GM23338 (cell line): ENCODE results near the gene HELZ. TPM values are rescaled to one million over a fixed set of nuclear protein-coding genes. Genes with fewer than 3 reads are reported as not detected.

Experiments used
- ATAC-seq: fragments of 200-7000 bp; cut with Tn5 transposase; 3 replicates; pipeline ENCODE4 v1.9.1; 2020
- DNase-seq: peaks from one replicate; pipeline ENCODE4 v3.0.0-alpha.2; 2015; ENCODE audit warnings: low spot score
- H2AFZ ChIP-seq: fragments of 200-600 bp; sonication (generic); 2 replicates; pipeline ENCODE4 v1.8.0; 2016; ENCODE audit warnings: antibody characterized with exemption, mild to moderate bottlenecking, moderate library complexity
- H3F3A ChIP-seq: fragments of 200-600 bp; sonication (generic); replicated peaks from 2 replicates; pipeline ENCODE4 v1.8.0; 2017; ENCODE audit warnings: antibody characterized with exemption, mixed run types, low read depth
- H3K27ac ChIP-seq: fragments of 200-600 bp; sonication (generic); 2 replicates; pipeline ENCODE4 v1.6.1; 2016; ENCODE audit warnings: low read depth
- H3K27me3 ChIP-seq: fragments of 200-600 bp; sonication (generic); 2 replicates; pipeline ENCODE4 v1.8.0; 2016; ENCODE audit warnings: mild to moderate bottlenecking, mixed run types, moderate library complexity; ENCODE audit not compliant: insufficient read depth
- H3K36me3 ChIP-seq: fragments of 200-600 bp; sonication (generic); 2 replicates; pipeline ENCODE4 v1.8.0; 2016; ENCODE audit warnings: mild to moderate bottlenecking; ENCODE audit not compliant: insufficient read depth
- H3K4me1 ChIP-seq: fragments of 200-600 bp; sonication (generic); 2 replicates; pipeline ENCODE4 v1.8.0; 2016; ENCODE audit warnings: mild to moderate bottlenecking, moderate library complexity; ENCODE audit not compliant: insufficient read depth
- H3K4me2 ChIP-seq: fragments of 200-600 bp; sonication (generic); 2 replicates; pipeline ENCODE4 v1.7.1; 2017; ENCODE audit warnings: mixed run types
- H3K4me3 ChIP-seq: fragments of 200-600 bp; sonication (generic); 2 replicates; pipeline ENCODE4 v1.6.1; 2016; ENCODE audit warnings: mixed run types
- H3K79me2 ChIP-seq: fragments of 200-600 bp; sonication (generic); replicated peaks from 2 replicates; pipeline ENCODE4 v1.8.0; 2017; ENCODE audit warnings: mild to moderate bottlenecking; ENCODE audit not compliant: insufficient read depth
- H3K9me2 ChIP-seq: fragments of 200-600 bp; sonication (generic); 2 replicates; pipeline ENCODE4 v1.8.0; 2017; ENCODE audit not compliant: insufficient read depth
- H4K20me1 ChIP-seq: fragments of 200-600 bp; sonication (generic); replicated peaks from 2 replicates; pipeline ENCODE4 v1.8.0; 2017; ENCODE audit warnings: mild to moderate bottlenecking; ENCODE audit not compliant: insufficient read depth
- H3K27ac Mint-ChIP-seq: 2 replicates; pipeline ENCODE4 v1.8.0; 2020; ENCODE audit warnings: inconsistent platforms, mild to moderate bottlenecking, moderate library complexity, mixed read lengths
- H3K27me3 Mint-ChIP-seq: 3 replicates; pipeline ENCODE4 v1.8.0; 2022; ENCODE audit warnings: low read depth, mild to moderate bottlenecking, moderate library complexity, mixed read lengths, inconsistent platforms; ENCODE audit not compliant: insufficient read depth, poor library complexity
- H3K36me3 Mint-ChIP-seq: 3 replicates; pipeline ENCODE4 v1.8.0; 2021; ENCODE audit warnings: low read depth, mild to moderate bottlenecking, inconsistent platforms, moderate library complexity, mixed read lengths
- H3K4me1 Mint-ChIP-seq: 3 replicates; pipeline ENCODE4 v1.8.0; 2020; ENCODE audit warnings: mild to moderate bottlenecking, inconsistent platforms, mixed read lengths
- H3K4me3 Mint-ChIP-seq: 3 replicates; pipeline ENCODE4 v1.8.0; 2021; ENCODE audit warnings: moderate library complexity, mild to moderate bottlenecking, inconsistent platforms, mixed read lengths
- H3K9me3 Mint-ChIP-seq: 3 replicates; pipeline ENCODE4 v1.8.0; 2020; ENCODE audit warnings: moderate library complexity, mild to moderate bottlenecking, inconsistent platforms, mixed read lengths
- CREB1 ChIP-seq: fragments of 250-450 bp; sonication (Bioruptor Pico); IDR thresholded peaks from 2 replicates; pipeline ENCODE4 v1.5.0; 2020; ENCODE audit warnings: low read depth, mild to moderate bottlenecking, moderate library complexity
- ETS1 ChIP-seq: IDR thresholded peaks from 2 replicates; pipeline ENCODE4 v1.6.1; 2016; ENCODE audit warnings: antibody characterized with exemption
- EZH2 ChIP-seq: fragments of 200-600 bp; sonication (generic); IDR thresholded peaks from one replicate; pipeline ENCODE4 v1.8.0; 2017; ENCODE audit warnings: antibody characterized with exemption, mild to moderate bottlenecking, low read depth; ENCODE audit not compliant: unreplicated experiment
- EZH2phosphoT487 ChIP-seq: fragments of 200-600 bp; sonication (generic); IDR thresholded peaks from one replicate; pipeline ENCODE4 v1.8.1; 2018; ENCODE audit warnings: antibody characterized with exemption; ENCODE audit not compliant: unreplicated experiment
- JUNB ChIP-seq: IDR thresholded peaks from one replicate; pipeline ENCODE4 v1.6.1; 2016; ENCODE audit warnings: antibody characterized with exemption; ENCODE audit not compliant: unreplicated experiment
- NANOG ChIP-seq: IDR thresholded peaks from 2 replicates; pipeline ENCODE4 v1.6.1; 2016; ENCODE audit warnings: antibody characterized with exemption, borderline replicate concordance
- POLR2AphosphoS5 ChIP-seq: IDR thresholded peaks from 2 replicates; pipeline ENCODE4 v1.6.1; 2016; ENCODE audit warnings: antibody characterized with exemption, low read depth
- REST ChIP-seq: IDR thresholded peaks from one replicate; pipeline ENCODE4 v1.6.1; 2018; ENCODE audit warnings: antibody characterized with exemption; ENCODE audit not compliant: unreplicated experiment
- STAT1 ChIP-seq: IDR thresholded peaks from one replicate; pipeline ENCODE4 v1.6.1; 2016; ENCODE audit warnings: antibody characterized with exemption; ENCODE audit not compliant: unreplicated experiment
- ZNF114 ChIP-seq: fragments of 250-450 bp; sonication (Bioruptor Pico); IDR thresholded peaks from 2 replicates; pipeline ENCODE4 v1.5.0; 2020; ENCODE audit warnings: mild to moderate bottlenecking, moderate library complexity
- ZNF331 ChIP-seq: fragments of 250-450 bp; sonication (Bioruptor Pico); IDR thresholded peaks from 2 replicates; pipeline ENCODE4 v1.5.0; 2020; ENCODE audit warnings: low read depth, mild to moderate bottlenecking, moderate library complexity
- polyA plus RNA-seq: library from polyadenylated mRNA; unstranded; fragments of >200 nt; fragmentation: Nextera tagmentation; extraction: Ambion mirVana; gene quantifications from 2 replicates; pipeline ENCODE4 v1.2.1, GENCODE V29; 2016
- total RNA-seq: library from RNA; depleted of rRNA; stranded (reverse); fragments of >200 nt; shearing (Covaris generic); gene quantifications from 2 replicates; pipeline ENCODE4 v1.2.3, GENCODE V29; 2014
- TF ChIP-seq, protein P1 (sequence below): fragments of 250-450 bp; sonication (Bioruptor Pico); IDR thresholded peaks from 2 replicates; pipeline ENCODE4 v1.5.0; 2020; ENCODE audit warnings: mild to moderate bottlenecking, moderate library complexity
- TF ChIP-seq, protein P2 (sequence below), 2 experiments: fragments of 200-600 bp in 1 of 2; sonication (generic) in 1 of 2; conservative IDR thresholded peaks; 2 replicates each; pipeline versions ENCODE4 v1.5.1 to v1.6.1; 2016 to 2017; ENCODE audit warnings: antibody characterized with exemption in 2 of 2, low read depth in 2 of 2, mild to moderate bottlenecking in 2 of 2, moderate library complexity in 1 of 2

Gene HELZ
- total and polyA plus RNA-seq, 2 experiments from 2014 or later = 38.9 to 62.0 TPM

- Mint-ChIP-seq H3K4me1 (no peaks in the 10 kb centered on the region), H3K9me3 (no peaks in the 10 kb centered on the region), H3K4me3 (no peak overlapping the region), H3K27ac (no peak overlapping the region), H3K36me3 (no peaks in the 10 kb centered on the region), H3K27me3 (peaks cover 2% of the 10 kb centered on the region)
- Histone ChIP-seq H3K4me3 (no peak overlapping the region), H3K27me3 (no peaks in the 10 kb centered on the region), H3K4me1 (no peaks in the 10 kb centered on the region), H3K9me2 (no peaks in the 10 kb centered on the region), H3K79me2 (no peaks in the 10 kb centered on the region), H2AFZ (no peak overlapping the region), H3K36me3 (no peaks in the 10 kb centered on the region), H3K4me2 (no peak overlapping the region), H3F3A (no peaks in the 10 kb centered on the region), H4K20me1 (no peaks in the 10 kb centered on the region), H3K27ac (no peak overlapping the region)
- ATAC-seq (no peak), DNase-seq (no peak)
- TF ChIP-seq STAT1 (no peak), JUNB (no peak), REST (no peak), ZNF114 (CRISPR knock-in tag) (no peak), ETS1 (no peak), EZH2phosphoT487 (no peak), CREB1 (CRISPR knock-in tag) (no peak), EZH2 (no peak), NANOG (no peak), POLR2AphosphoS5 (no peak), ZNF331 (CRISPR knock-in tag) (no peak)
- TF ChIP-seq, protein P1, sequence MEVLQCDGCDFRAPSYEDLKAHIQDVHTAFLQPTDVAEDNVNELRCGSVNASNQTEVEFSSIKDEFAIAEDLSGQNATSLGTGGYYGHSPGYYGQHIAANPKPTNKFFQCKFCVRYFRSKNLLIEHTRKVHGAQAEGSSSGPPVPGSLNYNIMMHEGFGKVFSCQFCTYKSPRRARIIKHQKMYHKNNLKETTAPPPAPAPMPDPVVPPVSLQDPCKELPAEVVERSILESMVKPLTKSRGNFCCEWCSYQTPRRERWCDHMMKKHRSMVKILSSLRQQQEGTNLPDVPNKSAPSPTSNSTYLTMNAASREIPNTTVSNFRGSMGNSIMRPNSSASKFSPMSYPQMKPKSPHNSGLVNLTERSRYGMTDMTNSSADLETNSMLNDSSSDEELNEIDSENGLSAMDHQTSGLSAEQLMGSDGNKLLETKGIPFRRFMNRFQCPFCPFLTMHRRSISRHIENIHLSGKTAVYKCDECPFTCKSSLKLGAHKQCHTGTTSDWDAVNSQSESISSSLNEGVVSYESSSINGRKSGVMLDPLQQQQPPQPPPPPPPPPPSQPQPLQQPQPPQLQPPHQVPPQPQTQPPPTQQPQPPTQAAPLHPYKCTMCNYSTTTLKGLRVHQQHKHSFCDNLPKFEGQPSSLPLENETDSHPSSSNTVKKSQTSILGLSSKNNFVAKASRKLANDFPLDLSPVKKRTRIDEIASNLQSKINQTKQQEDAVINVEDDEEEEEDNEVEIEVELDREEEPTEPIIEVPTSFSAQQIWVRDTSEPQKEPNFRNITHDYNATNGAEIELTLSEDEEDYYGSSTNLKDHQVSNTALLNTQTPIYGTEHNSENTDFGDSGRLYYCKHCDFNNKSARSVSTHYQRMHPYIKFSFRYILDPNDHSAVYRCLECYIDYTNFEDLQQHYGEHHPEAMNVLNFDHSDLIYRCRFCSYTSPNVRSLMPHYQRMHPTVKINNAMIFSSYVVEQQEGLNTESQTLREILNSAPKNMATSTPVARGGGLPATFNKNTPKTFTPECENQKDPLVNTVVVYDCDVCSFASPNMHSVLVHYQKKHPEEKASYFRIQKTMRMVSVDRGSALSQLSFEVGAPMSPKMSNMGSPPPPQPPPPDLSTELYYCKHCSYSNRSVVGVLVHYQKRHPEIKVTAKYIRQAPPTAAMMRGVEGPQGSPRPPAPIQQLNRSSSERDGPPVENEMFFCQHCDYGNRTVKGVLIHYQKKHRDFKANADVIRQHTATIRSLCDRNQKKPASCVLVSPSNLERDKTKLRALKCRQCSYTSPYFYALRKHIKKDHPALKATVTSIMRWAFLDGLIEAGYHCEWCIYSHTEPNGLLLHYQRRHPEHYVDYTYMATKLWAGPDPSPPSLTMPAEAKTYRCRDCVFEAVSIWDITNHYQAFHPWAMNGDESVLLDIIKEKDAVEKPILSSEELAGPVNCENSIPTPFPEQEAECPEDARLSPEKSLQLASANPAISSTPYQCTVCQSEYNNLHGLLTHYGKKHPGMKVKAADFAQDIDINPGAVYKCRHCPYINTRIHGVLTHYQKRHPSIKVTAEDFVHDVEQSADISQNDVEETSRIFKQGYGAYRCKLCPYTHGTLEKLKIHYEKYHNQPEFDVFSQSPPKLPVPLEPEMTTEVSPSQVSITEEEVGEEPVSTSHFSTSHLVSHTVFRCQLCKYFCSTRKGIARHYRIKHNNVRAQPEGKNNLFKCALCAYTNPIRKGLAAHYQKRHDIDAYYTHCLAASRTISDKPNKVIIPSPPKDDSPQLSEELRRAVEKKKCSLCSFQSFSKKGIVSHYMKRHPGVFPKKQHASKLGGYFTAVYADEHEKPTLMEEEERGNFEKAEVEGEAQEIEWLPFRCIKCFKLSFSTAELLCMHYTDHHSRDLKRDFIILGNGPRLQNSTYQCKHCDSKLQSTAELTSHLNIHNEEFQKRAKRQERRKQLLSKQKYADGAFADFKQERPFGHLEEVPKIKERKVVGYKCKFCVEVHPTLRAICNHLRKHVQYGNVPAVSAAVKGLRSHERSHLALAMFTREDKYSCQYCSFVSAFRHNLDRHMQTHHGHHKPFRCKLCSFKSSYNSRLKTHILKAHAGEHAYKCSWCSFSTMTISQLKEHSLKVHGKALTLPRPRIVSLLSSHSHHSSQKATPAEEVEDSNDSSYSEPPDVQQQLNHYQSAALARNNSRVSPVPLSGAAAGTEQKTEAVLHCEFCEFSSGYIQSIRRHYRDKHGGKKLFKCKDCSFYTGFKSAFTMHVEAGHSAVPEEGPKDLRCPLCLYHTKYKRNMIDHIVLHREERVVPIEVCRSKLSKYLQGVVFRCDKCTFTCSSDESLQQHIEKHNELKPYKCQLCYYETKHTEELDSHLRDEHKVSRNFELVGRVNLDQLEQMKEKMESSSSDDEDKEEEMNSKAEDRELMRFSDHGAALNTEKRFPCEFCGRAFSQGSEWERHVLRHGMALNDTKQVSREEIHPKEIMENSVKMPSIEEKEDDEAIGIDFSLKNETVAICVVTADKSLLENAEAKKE (CRISPR knock-in tag) = no peak
- TF ChIP-seq, protein P2, sequence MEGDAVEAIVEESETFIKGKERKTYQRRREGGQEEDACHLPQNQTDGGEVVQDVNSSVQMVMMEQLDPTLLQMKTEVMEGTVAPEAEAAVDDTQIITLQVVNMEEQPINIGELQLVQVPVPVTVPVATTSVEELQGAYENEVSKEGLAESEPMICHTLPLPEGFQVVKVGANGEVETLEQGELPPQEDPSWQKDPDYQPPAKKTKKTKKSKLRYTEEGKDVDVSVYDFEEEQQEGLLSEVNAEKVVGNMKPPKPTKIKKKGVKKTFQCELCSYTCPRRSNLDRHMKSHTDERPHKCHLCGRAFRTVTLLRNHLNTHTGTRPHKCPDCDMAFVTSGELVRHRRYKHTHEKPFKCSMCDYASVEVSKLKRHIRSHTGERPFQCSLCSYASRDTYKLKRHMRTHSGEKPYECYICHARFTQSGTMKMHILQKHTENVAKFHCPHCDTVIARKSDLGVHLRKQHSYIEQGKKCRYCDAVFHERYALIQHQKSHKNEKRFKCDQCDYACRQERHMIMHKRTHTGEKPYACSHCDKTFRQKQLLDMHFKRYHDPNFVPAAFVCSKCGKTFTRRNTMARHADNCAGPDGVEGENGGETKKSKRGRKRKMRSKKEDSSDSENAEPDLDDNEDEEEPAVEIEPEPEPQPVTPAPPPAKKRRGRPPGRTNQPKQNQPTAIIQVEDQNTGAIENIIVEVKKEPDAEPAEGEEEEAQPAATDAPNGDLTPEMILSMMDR (conservative IDR thresholded peaks at IDR 0.05; ENCODE audit: low read depth in 2 of 2) = no peak
These were observed 219.7 kb downstream of the HELZ start for GRCh38 chr17:67025216-67025792.
